Inferior parietal cortex (tissue), 1 donor: ENCODE data around the gene CEBPA.
"Not testable (repeated sequence)": the region's sequence is repeated elsewhere in the genome, so short reads cannot be mapped to it uniquely, and the experiment has no call there.

Experiments
- DNase-seq: peaks from one replicate; pipeline ENCODE4 v3.0.0-alpha.2; 2016; ENCODE audit errors: extremely low spot score

CEBPA gene

GRCh38 chr19:33301144-33301899 lies 1.0 kb downstream of the CEBPA start:
- no peak for DNase-seq

DNA sequence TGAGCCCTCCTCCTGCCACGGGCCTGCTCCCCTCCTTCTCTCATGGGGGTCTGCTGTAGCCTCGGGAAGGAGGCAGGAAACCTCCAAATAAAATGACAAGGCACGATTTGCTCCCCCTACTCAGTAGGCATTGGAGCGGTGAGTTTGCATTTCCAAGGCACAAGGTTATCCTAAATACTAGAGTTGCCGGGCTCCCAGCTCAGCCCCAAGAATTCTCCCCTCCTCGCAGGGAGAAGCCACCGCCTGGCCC lies 1.5 kb downstream of the CEBPA start:
- no peak for DNase-seq

- DNase-seq = no peak
These were observed 2.1 kb downstream of the CEBPA start for GRCh38 chr19:33300009-33300893.

DNA sequence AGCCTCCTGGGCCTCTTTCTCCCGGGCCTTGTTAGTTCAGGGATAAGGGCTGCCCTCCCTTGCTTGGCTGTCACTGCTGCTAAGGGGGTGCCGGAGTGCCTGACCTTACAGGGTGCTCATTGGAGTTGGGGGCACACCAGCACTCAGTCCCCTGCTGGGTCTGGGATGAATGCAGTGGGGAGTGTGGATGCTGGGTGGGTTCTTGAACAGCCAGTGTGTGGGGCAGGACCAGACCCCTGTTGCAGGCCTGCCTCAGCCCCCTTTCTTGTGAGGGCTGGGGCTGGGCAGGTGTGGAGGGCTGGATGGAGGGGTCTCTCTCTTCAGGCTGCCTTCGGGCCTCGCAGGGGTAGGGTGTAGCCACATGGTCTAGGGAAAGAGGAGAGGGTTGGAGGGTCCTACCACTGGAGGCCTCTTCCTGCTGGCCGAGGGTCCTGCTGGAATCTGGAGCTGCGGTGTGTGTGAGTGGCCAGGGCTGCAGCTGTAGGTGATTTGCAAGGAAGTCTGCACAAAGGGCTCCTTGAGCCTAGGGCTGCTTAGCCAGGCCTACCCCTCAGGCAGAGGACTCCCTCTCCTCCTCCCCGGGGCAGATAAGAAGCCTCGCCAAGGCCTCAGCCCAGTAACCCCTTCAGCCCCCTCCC lies 3.2 kb downstream of the CEBPA start:
- no peak for DNase-seq

- DNase-seq = no peak
These were observed 4.0 kb downstream of the CEBPA start for GRCh38 chr19:33298146-33298911.

GRCh38 chr19:33297401-33298145 lies 4.8 kb downstream of the CEBPA start:
- no peak for DNase-seq

GRCh38 chr19:33296488-33296971 lies 5.8 kb downstream of the CEBPA start:
- no peak for DNase-seq

GRCh38 chr19:33295621-33296487 lies 6.5 kb downstream of the CEBPA start:
- no peak for DNase-seq

- DNase-seq = not testable (repeated sequence)
These were observed 7.3 kb downstream of the CEBPA start for GRCh38 chr19:33295046-33295445.

GRCh38 chr19:33294058-33294798 lies 8.1 kb downstream of the CEBPA start:
- no peak for DNase-seq

- no peak for DNase-seq
These were observed 8.9 kb downstream of the CEBPA start for GRCh38 chr19:33293255-33294057.

GRCh38 chr19:33292595-33293254 lies 9.6 kb downstream of the CEBPA start:
- DNase-seq = no peak

DNA sequence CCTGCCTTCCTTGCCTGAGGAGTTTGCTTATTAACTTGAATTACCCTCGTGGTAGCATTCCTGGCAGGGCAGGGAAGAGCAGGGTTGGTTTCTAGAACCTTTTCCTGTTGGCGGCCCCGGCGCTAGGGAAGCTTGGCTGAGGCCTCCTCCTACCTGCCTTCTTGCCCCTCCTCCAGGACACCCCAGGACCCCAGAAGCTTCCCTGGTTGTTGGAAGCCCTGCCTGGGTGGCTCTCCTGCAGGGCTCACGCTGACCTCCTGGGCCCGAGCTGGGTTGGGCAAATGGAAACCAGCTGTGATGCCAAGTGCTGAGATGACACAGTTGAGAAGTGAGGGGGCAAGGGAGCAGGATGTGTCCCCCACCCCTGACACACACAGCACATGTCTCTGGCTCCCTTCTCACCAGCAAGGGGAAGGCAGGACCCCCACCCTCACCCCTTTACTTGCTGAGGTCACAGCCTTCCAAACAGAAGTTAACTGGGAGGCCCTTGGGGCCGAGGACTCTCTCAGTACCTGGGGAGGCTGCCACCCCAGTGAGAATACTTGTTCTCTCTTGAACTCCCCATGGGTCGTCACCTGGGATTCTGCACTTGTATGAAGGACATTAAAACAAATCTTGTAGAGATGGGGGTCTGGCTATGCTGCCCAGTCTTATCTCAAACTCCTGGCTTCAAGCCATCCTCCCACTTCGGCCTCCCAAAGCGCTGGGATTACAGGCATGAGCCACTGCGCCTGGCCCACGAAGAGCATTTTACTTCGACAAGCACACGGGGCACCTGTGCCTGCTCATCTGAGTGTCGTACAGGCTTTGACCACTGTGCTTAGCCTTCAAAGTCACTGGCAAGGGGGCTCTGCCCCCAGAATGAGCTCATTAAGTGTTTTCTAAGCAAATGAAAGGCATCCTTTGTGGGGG lies 10.5 kb downstream of the CEBPA start:
- DNase-seq = no peak

DNA sequence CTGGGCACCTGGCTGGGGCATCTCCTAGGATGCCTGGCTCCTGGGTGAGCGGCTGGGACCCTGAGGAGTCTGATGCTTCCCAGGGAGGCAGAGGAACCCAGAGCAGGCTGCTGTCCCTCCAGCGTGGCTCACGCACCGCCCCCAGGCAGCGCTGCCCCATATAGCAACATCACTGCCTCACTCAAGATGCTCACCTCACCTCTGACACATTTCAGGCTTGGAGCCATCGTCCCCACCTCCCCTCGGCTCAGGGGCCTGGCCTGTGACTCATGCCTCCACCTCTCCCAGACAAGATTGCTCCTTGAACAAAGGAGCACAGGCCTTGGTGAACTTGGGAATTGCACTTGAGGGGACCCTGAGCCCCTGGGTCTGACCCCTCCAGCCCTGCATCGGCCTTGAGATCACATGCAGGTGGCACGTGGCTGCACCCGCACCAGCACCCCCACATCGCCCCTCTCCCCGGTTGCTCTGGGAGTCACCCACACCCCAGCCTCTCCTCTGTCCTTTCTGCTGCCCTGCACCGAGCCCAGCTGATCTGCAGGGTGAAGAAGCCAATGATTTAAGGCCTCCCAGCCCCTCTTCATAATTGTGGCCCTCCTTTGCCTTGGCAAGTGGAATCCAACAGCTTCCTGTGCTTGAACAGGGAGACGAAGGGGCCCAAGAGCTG lies 11.2 kb downstream of the CEBPA start:
- no peak for DNase-seq

DNA sequence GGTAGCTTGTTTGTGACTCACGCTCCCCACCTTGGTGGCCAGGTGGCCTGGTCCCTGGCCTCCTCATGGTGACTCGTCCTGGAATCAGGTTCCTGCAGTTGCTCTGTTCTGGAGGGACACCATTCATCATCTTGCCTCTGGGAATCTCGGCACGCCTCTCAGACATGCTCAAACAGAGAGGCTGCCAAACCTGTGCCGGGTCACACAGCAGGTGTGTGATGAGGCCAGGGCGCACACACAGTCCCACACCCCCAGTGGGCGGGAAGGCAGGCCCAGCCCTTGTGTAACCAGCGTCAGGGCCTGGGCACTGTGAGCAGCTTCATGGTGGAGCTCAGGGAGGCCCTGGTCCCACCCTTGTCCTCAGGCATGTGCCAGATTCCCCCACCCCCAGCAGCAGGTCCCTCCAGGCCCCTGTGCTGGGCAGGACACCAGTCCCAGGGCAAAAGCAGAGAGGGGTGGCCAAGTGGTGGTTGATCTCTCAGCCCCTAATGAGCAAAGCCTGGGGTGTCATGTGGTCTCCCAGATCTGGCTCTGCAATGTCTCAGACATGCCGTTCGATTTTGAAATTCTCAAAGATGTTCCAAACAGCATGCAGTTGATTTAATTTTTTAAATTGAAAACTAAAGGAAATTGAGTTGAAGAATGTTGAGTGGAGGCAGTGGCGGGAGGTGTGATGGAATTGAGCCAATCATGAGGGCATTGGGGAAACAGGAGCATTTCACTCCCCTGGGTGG lies 12.1 kb downstream of the CEBPA start:
- no peak for DNase-seq

- no peak for DNase-seq
These were observed 13.1 kb downstream of the CEBPA start for GRCh38 chr19:33289261-33289660.
